HCT116 (cell line): ENCODE measurements around the gene MBD5. TPM values are rescaled to one million over a fixed set of nuclear protein-coding genes. Genes with fewer than 3 reads are reported as not detected.

Experiments used
- ATAC-seq: fragments of 200-7000 bp; cut with Tn5 transposase; 2 replicates; pipeline ENCODE4 v1.9.1; 2020; ENCODE audit warnings: mild to moderate bottlenecking, moderate library complexity
- BruUV-seq: library from RNA; stranded (reverse); fragments of 400-500 nt; replicated peaks from 2 replicates; lab custom pipeline; 2021; lab: Mats Ljungman, UMichigan
- CTCF ChIA-PET: fragments of 300-600 bp; sonication (Branson Sonifier 250); formaldehyde crosslinking; loops from one replicate; lab custom pipeline; 2021; ENCODE audit warnings: antibody characterized with exemption; lab: Charles Lee
- POLR2A ChIA-PET: fragments of 300-600, 350-600 bp; sonication (Branson Sonifier 250); formaldehyde crosslinking; loops from one replicate; lab custom pipeline; 2021; ENCODE audit warnings: antibody characterized with exemption; lab: Charles Lee
- RAD21 ChIA-PET, 2 experiments: fragments of 300-600 bp; sonication (Branson Sonifier 250); formaldehyde crosslinking; loops; one replicate each; lab custom pipeline; 2023; ENCODE audit warnings: low total read pairs in 2 of 2; ENCODE audit not compliant: uncharacterized antibody in 2 of 2, unreplicated experiment in 2 of 2, low non-redundant PET in 1 of 2; lab: Charles Lee
- DNase-seq: peaks from one replicate; pipeline ENCODE4 v3.0.0-alpha.2; 2010; ENCODE audit warnings: low read depth, low spot score
- H2AFZ ChIP-seq: fragments of 200-600 bp; shearing (Covaris generic), sonication (generic); 2 replicates; pipeline ENCODE4 v1.6.1; 2017; ENCODE audit warnings: low read depth, mixed run types, mixed read lengths, antibody characterized with exemption, low read length; ENCODE audit not compliant: poor library complexity, severe bottlenecking
- H3K27ac ChIP-seq: 2 replicates; pipeline ENCODE4 v1.5.1; 2012; ENCODE audit warnings: low read depth, low read length
- H3K27me3 ChIP-seq: fragments of 200-600 bp; sonication (generic); 2 replicates; pipeline ENCODE4 v1.6.1; 2016; ENCODE audit warnings: mixed run types, low read length, mixed read lengths; ENCODE audit not compliant: insufficient read depth
- H3K36me3 ChIP-seq, 2 experiments: fragments of 200-500 bp in 1 of 2; fragments of 200-600 bp in 1 of 2; sonication (Bioruptor generic) in 1 of 2; sonication (generic) in 1 of 2; 2 replicates each; pipeline versions ENCODE4 v1.5.1 to v1.6.1; 2014 to 2016; ENCODE audit warnings: low read length in 2 of 2, inconsistent platforms in 1 of 2, mixed read lengths in 1 of 2, mixed run types in 1 of 2; ENCODE audit not compliant: insufficient read depth in 2 of 2, control insufficient read depth in 1 of 2
- H3K4me1 ChIP-seq, 2 experiments: fragments of 200-600 bp in 1 of 2; sonication (generic) in 1 of 2; 2 replicates each; pipeline versions ENCODE4 v1.5.1 to v1.6.1; 2012 to 2017; ENCODE audit warnings: low read length in 2 of 2, inconsistent platforms in 1 of 2, mild to moderate bottlenecking in 1 of 2, mixed read lengths in 1 of 2, mixed run types in 1 of 2, moderate library complexity in 1 of 2; ENCODE audit not compliant: insufficient read depth in 2 of 2, control insufficient read depth in 1 of 2
- H3K4me2 ChIP-seq: fragments of 200-600 bp; sonication (generic); 2 replicates; pipeline ENCODE4 v1.6.1; 2017; ENCODE audit warnings: mixed run types, low read length, mixed read lengths
- H3K4me3 ChIP-seq, 2 experiments: fragments of 200-600 bp in 1 of 2; sonication (generic) in 1 of 2; replicated peaks in 1 of 2; 2 replicates each; pipeline ENCODE4 v1.5.1; 2011 to 2016; ENCODE audit warnings: low read length in 2 of 2, control low read depth in 1 of 2, low read depth in 1 of 2, mild to moderate bottlenecking in 1 of 2, mixed read lengths in 1 of 2, mixed run types in 1 of 2
- H3K79me2 ChIP-seq: fragments of 200-600 bp; sonication (generic); 2 replicates; pipeline ENCODE4 v1.6.1; 2017; ENCODE audit warnings: mild to moderate bottlenecking, mixed run types, low read length, moderate library complexity, mixed read lengths; ENCODE audit not compliant: insufficient read depth
- H3K9ac ChIP-seq: fragments of 200-600 bp; sonication (generic); 2 replicates; pipeline ENCODE4 v1.6.1; 2016; ENCODE audit warnings: low read length, mixed read lengths
- H3K9me2 ChIP-seq: fragments of 200-600 bp; sonication (generic), shearing (Covaris generic); 2 replicates; pipeline ENCODE4 v1.6.1; 2017; ENCODE audit warnings: mixed run types, mild to moderate bottlenecking, moderate library complexity; ENCODE audit not compliant: insufficient read depth
- H3K9me3 ChIP-seq, 2 experiments: fragments of 200-500 bp in 1 of 2; fragments of 200-600 bp in 1 of 2; sonication (Bioruptor generic) in 1 of 2; sonication (generic) in 1 of 2; 2 replicates each; pipeline ENCODE4 v1.6.1; 2014 to 2017; ENCODE audit warnings: low read length in 2 of 2, mixed read lengths in 2 of 2, inconsistent platforms in 1 of 2, low read depth in 1 of 2, mild to moderate bottlenecking in 1 of 2, mixed run types in 1 of 2, moderate library complexity in 1 of 2; ENCODE audit not compliant: control insufficient read depth in 1 of 2, insufficient read depth in 1 of 2
- H4K20me1 ChIP-seq: fragments of 200-600 bp; sonication (generic), shearing (Covaris generic); 2 replicates; pipeline ENCODE4 v1.6.1; 2017; ENCODE audit warnings: mixed run types, mild to moderate bottlenecking, moderate library complexity; ENCODE audit not compliant: insufficient read depth
- CBX3 ChIP-seq: IDR thresholded peaks from 2 replicates; pipeline ENCODE4 v1.6.1; 2012; ENCODE audit warnings: low read depth
- EGR1 ChIP-seq: IDR thresholded peaks from 2 replicates; pipeline ENCODE4 v1.6.1; 2012; ENCODE audit warnings: low read depth
- EZH2 ChIP-seq: fragments of 200-600 bp; sonication (generic); IDR thresholded peaks from 2 replicates; pipeline ENCODE4 v1.6.1; 2017; ENCODE audit warnings: antibody characterized with exemption, mixed run types
- EZH2phosphoT487 ChIP-seq: fragments of 200-600 bp; IDR thresholded peaks from 2 replicates; pipeline ENCODE4 v1.6.1; 2018; ENCODE audit warnings: antibody characterized with exemption, borderline replicate concordance
- JUND ChIP-seq: IDR thresholded peaks from 2 replicates; pipeline ENCODE4 v1.6.1; 2012
- POLR2A ChIP-seq: IDR thresholded peaks from 2 replicates; pipeline ENCODE4 v1.7.0; 2011; ENCODE audit warnings: borderline replicate concordance; ENCODE audit not compliant: insufficient read depth, insufficient read length; ENCODE audit errors: extremely low read depth
- POLR2AphosphoS5 ChIP-seq: IDR thresholded peaks from 2 replicates; pipeline ENCODE4 v1.6.1; 2011; ENCODE audit warnings: mild to moderate bottlenecking, low read depth, low read length, moderate library complexity
- RAD21 ChIP-seq: IDR thresholded peaks from 2 replicates; pipeline ENCODE4 v1.6.1; 2012; ENCODE audit warnings: low read depth, mild to moderate bottlenecking
- SP1 ChIP-seq: IDR thresholded peaks from 2 replicates; pipeline ENCODE4 v1.6.1; 2012; ENCODE audit warnings: low read depth
- SRF ChIP-seq: IDR thresholded peaks from 2 replicates; pipeline ENCODE4 v1.6.1; 2012; ENCODE audit warnings: low read depth
- TCF7L2 ChIP-seq: IDR thresholded peaks from 2 replicates; pipeline ENCODE4 v1.7.0; 2011; ENCODE audit warnings: borderline replicate concordance, inconsistent platforms; ENCODE audit not compliant: insufficient read depth, insufficient read length; ENCODE audit errors: extremely low read depth
- ZFX ChIP-seq: fragments of 450-650 bp; IDR thresholded peaks from 2 replicates; pipeline ENCODE4 v1.6.1; 2017
- intact Hi-C: fragments of 100-400 bp; cut with micrococcal nuclease; formaldehyde crosslinking; loops from 2 replicates; pipeline ENCODE4 v1.10.0; 2022
- total RNA-seq: library from RNA; stranded (reverse); gene quantifications from one replicate; pipeline ENCODE4 v1.2.1, GENCODE V29; 2021; ENCODE audit not compliant: unreplicated experiment
- TF ChIP-seq, protein P1 (sequence below): IDR thresholded peaks from 2 replicates; pipeline ENCODE4 v1.6.1; 2011; ENCODE audit warnings: mild to moderate bottlenecking, low read length, moderate library complexity; ENCODE audit not compliant: insufficient replicate concordance; ENCODE audit errors: extremely low read depth
- TF ChIP-seq, protein P2 (sequence below): IDR thresholded peaks from 2 replicates; pipeline ENCODE4 v1.6.1; 2012
- TF ChIP-seq, protein P3 (sequence below), 3 experiments: fragments of 200-600 bp in 1 of 3; sonication (generic) in 1 of 3; IDR thresholded peaks in 2 of 3; conservative IDR thresholded peaks in 1 of 3; 2 replicates each; pipeline ENCODE4 v1.5.1; 2012 to 2017; ENCODE audit warnings: low read depth in 2 of 3, low read length in 2 of 3, antibody characterized with exemption in 1 of 3, borderline replicate concordance in 1 of 3, control low read depth in 1 of 3, mild to moderate bottlenecking in 1 of 3, mixed read lengths in 1 of 3, mixed run types in 1 of 3, moderate library complexity in 1 of 3; ENCODE audit not compliant: insufficient read depth in 1 of 3

The MBD5 gene
- total RNA-seq, 1 experiment from 2014 or later = 20.5 TPM

DNA sequence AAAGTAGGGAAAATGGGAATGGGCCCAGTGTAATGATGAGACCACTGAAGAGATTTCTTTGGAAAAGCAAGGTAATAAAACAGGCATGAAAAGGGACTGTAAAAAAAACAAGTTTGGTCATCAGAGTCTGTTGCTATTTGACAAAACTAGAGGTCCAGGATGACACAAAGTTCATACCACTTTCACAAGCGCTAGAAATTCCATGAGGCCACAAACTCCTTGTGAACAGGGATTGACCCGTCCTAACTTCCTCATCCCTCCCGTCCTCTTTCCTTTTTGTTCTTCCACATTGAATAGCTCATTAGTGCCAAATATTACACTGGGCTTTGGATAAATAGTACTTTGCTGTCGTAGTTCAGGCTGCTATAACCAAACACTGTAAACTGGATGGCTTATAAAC is 434.9 kb downstream of the MBD5 start:
- Histone ChIP-seq H3K9ac (no peak overlapping the region), H3K4me3 (no peak overlapping the region), H3K9me3 (no peaks in the 10 kb centered on the region), H3K27ac (no peak overlapping the region), H3K36me3 (no peaks in the 10 kb centered on the region), H2AFZ (no peak overlapping the region), H4K20me1 (no peaks in the 10 kb centered on the region), H3K27me3 (no peaks in the 10 kb centered on the region), H3K4me2 (no peak overlapping the region), H3K4me1 (no peaks in the 10 kb centered on the region), H3K79me2 (no peaks in the 10 kb centered on the region), H3K9me2 (no peaks in the 10 kb centered on the region)
- POLR2A ChIA-PET = no interaction called here
- DNase-seq (no peak), ATAC-seq (no peak)
- intact Hi-C loops = no loop called here
- TF ChIP-seq, protein P1, sequence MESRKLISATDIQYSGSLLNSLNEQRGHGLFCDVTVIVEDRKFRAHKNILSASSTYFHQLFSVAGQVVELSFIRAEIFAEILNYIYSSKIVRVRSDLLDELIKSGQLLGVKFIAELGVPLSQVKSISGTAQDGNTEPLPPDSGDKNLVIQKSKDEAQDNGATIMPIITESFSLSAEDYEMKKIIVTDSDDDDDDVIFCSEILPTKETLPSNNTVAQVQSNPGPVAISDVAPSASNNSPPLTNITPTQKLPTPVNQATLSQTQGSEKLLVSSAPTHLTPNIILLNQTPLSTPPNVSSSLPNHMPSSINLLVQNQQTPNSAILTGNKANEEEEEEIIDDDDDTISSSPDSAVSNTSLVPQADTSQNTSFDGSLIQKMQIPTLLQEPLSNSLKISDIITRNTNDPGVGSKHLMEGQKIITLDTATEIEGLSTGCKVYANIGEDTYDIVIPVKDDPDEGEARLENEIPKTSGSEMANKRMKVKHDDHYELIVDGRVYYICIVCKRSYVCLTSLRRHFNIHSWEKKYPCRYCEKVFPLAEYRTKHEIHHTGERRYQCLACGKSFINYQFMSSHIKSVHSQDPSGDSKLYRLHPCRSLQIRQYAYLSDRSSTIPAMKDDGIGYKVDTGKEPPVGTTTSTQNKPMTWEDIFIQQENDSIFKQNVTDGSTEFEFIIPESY = no peak
- no peak for TF ChIP-seq RAD21
- no TSS peak for BruUV-seq
- RAD21 ChIA-PET = no interaction called here
- CTCF ChIA-PET = no interaction called here

DNA sequence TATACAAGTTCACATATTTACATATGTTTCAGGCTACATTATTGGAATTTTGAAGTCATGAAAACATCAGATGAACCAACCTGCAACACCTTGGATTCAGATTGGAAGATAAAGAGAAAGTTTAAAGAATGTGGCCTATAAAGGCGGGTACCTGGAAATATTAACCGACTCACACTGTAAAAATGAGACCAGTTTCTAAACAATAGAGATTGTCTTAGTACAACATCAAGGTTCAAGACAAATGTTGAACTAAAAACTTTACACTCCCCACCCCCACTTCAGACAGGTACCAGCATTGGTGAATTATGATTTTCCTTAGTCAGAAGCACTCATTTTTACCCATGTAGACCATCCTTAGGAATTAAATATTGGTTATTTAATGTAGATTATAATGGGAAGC is 437.3 kb downstream of the MBD5 start:
- ATAC-seq (no peak), DNase-seq (no peak)
- no peaks in the 10 kb centered on the region for H3K4me1 ChIP-seq
- intact Hi-C loops = no loop called here
- no peaks in the 10 kb centered on the region for H3K9me3 ChIP-seq
- H3K9ac ChIP-seq = no peak overlapping the region
- ChIA-PET POLR2A (no interaction called here), CTCF (no interaction called here), RAD21 (no interaction called here)
- H3K4me2 ChIP-seq = no peak overlapping the region
- no peaks in the 10 kb centered on the region for H3K79me2 ChIP-seq
- H4K20me1 ChIP-seq = no peaks in the 10 kb centered on the region
- no TSS peak for BruUV-seq
- H3K9me2 ChIP-seq = no peaks in the 10 kb centered on the region
- H3K4me3 ChIP-seq = no peak overlapping the region
- no peak overlapping the region for H3K27ac ChIP-seq
- H3K36me3 ChIP-seq = no peaks in the 10 kb centered on the region
- no peak overlapping the region for H2AFZ ChIP-seq
- H3K27me3 ChIP-seq = no peaks in the 10 kb centered on the region
- TF ChIP-seq, protein P2, sequence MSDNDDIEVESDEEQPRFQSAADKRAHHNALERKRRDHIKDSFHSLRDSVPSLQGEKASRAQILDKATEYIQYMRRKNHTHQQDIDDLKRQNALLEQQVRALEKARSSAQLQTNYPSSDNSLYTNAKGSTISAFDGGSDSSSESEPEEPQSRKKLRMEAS = no peak
- TF ChIP-seq POLR2AphosphoS5 (no peak), POLR2A (no peak), EZH2phosphoT487 (no peak), ZFX (no peak), EZH2 (no peak), TCF7L2 (no peak), SP1 (no peak), CBX3 (no peak), EGR1 (no peak), JUND (no peak), SRF (no peak)
- TF ChIP-seq, protein P3, sequence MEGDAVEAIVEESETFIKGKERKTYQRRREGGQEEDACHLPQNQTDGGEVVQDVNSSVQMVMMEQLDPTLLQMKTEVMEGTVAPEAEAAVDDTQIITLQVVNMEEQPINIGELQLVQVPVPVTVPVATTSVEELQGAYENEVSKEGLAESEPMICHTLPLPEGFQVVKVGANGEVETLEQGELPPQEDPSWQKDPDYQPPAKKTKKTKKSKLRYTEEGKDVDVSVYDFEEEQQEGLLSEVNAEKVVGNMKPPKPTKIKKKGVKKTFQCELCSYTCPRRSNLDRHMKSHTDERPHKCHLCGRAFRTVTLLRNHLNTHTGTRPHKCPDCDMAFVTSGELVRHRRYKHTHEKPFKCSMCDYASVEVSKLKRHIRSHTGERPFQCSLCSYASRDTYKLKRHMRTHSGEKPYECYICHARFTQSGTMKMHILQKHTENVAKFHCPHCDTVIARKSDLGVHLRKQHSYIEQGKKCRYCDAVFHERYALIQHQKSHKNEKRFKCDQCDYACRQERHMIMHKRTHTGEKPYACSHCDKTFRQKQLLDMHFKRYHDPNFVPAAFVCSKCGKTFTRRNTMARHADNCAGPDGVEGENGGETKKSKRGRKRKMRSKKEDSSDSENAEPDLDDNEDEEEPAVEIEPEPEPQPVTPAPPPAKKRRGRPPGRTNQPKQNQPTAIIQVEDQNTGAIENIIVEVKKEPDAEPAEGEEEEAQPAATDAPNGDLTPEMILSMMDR (IDR thresholded peaks at IDR 0.05 in 2 of 3, conservative IDR thresholded peaks at IDR 0.05 in 1 of 3; ENCODE audit: borderline replicate concordance in 1 of 3, insufficient read depth in 1 of 3, low read depth in 2 of 3, low read length in 2 of 3) = no peak
